ENCODE results near the gene FAM83E.

DNA sequence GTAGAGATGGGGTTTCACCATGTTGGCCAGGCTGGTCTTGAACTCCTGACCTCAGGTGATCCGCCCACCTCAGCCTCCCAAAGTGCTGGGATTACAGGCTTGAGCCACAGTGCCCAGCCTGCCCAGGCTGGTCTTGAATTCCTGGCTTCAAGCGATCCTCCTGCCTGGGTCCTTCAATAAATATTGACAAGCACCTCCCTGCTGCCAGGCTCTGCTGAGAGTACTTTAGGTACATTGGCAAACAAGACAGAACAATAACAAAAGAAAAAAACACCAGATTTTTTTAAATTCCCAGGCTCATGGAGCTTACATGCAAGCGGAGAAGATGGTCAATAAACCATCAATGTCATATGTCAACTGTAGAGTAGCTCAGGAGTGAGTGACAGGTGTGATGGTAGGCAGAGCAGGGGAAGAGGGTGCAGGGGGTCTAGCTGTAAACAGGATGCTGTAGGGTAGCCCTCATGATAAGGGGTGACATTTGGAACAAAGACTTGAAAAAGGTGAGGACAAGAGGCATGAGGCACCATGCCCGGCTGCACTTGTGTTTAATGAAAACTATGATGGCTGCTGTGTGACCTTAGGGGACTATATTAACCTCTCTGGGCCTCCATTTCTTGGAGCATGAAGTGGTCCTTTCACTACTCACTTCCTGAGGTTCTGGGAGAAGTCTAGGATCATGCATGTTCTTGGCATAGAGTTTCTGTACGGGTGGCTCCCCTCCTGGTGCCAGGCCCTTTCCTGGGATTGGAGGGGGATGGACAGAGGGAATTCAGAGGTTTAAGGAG lies 43.3 kb downstream of the FAM83E start:
- TF ChIP-seq CTCF (IDR thresholded peaks at IDR 0.05; ENCODE audit: insufficient read depth, low read length, poor library complexity, severe bottlenecking) (no peak), EZH2phosphoT487 (conservative IDR thresholded peaks at IDR 0.05; ENCODE audit: low read length) (no peak)
